Epidermal melanocyte (primary cell): Measurements from ENCODE around the gene MRM3.
A peak's percentile ranks its signal among the peaks of the same experiment; 100 is the strongest.
"Not testable (repeated sequence)": the region's sequence is repeated elsewhere in the genome, so short reads cannot be mapped to it uniquely, and the experiment has no call there.

ENCODE experiments used
- DNase-seq: peaks from one replicate; pipeline ENCODE4 v3.0.0; 2011; ENCODE audit warnings: low spot score; ENCODE audit not compliant: insufficient read length

The MRM3 gene

DNA sequence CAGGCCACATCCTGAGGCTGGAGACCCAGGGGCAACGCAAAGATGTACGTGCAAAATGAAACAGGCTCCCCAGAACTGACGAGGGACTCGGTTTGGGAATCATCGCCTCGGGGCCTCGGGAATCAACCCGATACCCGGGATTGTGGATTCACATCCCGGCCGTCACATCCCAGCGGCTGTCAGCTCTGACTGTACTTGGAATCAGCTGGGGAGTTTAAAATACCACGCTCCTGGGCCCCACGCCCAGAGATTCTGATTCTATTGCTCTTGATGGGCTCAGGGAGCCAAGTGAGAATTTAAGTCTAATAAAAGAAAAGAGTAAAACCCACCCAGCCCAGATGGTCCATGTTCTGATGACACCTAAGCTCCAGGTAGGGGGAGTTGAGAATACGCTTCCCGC, 42.2 kb downstream of the MRM3 start:
- DNase-seq = no peak

DNA sequence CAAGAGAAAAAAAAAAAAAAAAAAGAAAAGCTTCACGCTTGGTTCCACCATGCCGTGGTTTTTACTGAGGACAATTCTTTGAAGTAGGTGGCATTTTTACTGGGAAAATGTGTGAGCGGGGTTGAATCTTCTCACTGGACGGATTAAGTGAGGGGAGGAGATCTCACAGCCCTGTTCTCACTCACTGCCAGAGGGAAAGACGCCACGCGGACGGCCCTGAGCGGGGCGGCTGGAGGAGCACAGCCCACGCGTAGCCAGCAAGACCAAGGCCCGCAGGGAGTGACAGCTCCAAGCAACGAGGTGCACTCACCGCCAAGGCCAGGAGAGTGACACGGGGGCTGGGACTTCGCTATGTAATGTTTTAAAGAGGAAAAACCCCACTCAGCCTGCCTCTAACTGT, 43.1 kb downstream of the MRM3 start:
- no peak for DNase-seq

DNA sequence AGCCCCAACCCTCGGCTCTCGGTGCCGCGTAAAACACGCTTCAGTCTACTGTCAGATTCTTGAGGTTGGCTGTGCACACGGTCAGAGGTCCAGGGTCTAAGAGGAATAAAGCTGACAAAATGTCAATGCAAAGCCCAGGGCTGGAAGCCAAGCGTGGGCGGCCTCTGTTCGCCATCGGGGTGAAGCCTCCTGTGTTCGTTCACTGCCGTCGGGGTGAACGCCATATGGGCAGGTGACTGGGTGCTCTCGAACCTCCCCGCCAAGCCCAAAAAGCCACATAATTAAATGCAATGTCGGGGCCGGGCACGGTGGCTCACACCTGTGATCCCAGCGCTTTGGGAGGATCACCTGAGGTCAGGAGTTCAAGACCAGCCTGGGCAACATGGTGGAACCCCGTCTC, 44.6 kb downstream of the MRM3 start:
- DNase-seq = no peak

DNA sequence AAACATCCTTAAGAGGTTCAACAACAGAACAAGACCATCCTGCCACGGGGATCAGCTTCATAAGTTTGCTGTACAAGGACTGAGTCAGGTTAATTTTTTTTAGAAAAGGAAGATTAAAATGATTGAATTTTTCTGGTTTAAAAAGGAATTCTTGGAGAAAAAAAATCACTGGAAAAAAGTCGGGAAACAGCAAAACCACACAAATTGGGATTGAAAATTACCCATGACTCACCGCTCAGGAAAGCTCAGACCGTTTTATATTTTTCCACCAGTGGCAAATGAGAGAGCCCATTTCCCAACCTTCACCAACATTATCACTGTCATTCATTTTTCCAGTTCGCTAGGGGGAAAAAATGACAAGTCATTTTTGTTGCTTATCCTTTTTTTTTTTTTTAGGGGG, 46.6 kb downstream of the MRM3 start:
- no peak for DNase-seq

DNA sequence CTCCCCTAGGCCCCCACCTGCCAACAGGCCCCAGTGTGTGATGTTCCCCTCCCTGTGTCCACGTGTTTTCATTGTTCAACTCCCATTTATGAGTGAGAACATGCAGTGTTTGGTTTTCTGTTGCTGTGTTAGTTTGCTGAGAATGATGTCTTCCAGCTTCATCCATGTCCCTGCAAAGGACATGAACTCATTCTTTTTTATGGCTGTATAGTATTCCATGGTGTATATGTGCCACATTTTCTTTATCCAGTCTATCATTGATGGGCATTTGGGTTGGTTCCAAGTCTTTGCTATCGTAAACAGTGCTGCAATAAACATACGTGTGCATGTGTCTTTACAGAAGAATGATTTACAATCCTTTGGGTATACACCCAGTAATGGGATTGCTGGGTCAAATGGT, 47.5 kb downstream of the MRM3 start:
- not testable (repeated sequence) for DNase-seq

DNA sequence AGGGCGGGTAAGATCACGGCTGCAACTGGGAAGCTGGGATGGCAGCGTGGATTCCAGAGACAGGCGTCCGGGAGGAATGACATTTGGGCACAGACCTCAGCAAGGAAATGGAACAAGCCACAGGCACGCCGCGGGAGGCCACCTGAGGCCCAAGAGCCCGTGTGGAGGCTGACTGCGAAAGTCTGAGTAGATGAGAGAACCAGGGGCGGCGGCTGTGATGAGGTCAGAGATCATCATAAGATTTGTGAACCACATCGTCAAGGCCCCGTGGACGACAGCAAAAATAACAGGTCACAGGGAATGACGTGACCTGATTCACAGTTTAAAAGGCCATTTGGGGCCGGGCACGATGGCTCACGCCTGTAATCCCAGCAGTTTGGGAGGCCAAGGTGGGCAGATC, 48.2 kb downstream of the MRM3 start:
- no peak for DNase-seq

DNA sequence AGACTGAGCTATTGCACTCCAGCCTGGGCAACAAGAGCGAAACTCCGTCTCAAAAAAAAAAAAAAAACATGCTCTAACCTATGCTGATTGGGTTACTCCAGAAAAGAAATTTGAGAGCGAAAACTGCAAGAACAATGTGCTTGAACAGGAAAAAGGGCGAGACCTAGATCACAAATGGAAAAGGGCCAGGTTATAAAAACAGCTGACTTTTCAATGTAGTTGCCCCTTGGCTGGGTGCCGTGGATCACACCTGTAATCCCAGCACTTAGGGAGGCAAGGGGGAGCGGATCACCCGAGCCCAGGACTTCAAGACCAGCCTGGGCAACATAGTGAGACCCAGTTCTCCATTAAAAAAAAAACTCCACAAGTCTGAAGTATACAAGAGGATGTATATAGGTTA, 48.8 kb downstream of the MRM3 start:
- no peak for DNase-seq

DNA sequence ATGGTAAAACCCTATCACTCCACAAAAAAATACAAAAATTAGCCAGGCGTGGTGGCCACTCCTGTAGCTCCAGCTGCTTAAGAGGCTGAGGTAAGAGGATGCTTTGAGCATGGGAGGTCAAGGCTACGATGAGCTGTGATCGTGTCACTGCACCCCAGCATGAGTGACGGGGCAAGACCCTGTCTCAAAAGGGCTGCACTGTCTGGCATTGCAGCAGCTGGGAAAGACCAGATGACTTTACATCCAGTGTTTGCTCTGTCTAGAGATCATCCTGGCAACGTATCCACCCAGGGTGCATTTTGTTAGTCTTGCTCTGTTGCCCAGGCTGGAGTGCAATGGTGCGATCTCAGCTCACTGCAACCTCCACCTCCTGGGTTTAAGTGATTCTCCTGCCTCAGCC, 52.0 kb downstream of the MRM3 start:
- no peak for DNase-seq

DNA sequence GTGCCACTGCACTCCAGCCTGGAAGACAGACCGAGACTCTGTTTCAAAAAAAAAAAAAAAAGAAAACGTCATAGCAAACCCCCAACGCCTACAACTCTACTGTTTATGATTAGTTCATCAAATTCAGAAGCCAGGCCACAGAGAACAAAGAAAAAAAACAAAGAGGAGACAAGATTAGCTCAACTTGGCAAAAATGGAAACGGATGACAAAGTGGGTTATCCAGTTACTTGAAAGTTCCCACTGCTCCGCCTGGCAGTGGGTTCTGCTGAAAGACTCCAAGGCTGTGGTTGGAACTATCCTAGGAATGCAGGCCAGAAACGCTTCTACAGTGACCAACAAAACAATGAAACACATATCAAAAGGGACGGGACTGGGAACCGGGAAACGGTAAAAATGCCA, 53.1 kb downstream of the MRM3 start:
- DNase-seq = peak; percentile 59

DNA sequence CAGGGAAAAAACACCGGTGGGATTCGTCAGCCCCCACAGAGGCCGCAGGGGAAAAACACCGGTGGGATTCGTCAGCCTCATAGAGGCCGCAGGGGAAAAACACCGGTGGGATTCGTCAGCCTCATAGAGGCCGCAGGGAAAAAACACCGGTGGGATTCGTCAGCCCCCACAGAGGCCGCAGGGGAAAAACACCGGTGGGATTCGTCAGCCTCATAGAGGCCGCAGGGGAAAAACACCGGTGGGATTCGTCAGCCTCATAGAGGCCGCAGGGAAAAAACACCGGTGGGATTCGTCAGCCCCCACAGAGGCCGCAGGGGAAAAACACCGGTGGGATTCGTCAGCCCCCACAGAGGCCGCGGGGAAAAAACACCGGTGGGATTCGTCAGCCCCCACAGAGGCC, 53.6 kb downstream of the MRM3 start:
- not testable (repeated sequence) for DNase-seq

DNA sequence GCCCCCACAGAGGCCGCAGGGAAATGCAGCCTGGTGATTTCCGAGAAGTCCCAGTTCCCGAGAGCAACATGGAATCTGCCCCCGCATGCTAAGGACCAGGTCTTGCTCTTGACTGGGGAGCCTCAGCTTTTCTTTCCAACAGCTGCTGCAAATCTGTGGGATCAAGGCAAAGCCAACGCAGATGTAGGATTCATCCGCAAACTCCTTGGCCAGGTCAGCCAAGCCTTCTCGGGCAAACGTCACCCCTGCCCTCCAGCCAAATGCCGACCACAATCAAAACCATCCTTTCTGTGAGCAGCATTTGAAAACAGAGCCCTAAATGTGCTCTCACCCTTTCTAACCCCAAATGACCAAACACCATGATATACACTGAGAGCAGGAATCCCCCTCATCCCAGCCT, 54.0 kb downstream of the MRM3 start:
- DNase-seq = no peak

DNA sequence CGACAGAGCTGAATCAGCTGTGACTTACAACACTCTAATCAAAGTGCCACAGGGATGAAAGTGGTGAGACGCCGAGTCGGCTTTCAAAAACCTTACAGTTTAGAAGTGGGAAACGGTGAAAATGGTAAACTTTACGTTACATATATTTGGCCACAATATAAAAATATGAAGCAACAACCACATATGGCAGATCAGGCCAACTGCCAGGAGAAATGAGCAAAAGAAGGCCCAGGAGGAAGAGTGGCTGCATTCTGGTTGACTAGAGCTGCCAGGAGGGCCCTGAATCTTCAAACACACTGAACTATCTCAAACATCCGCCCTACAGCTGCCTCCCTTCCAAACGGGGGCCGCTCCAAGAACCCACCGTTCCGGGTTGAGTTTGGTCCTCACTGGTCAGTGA, 56.3 kb downstream of the MRM3 start:
- DNase-seq = no peak

DNA sequence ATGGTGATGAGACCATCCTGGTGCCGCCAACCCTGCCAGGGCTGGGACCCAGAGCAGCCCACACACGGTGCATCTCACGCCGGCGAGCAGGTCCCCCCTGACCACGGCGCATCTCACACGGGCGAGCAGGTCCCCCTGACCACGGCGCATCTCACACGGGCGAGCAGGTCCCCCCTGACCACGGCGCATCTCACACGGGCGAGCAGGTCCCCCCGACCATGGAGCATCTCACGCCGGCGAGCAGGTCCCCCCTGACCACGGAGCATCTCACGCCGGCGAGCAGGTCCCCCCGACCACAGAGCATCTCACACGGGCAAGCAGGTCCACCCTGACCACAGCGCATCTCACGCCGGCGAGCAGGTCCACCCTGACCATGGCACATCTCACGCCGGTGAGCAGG, 59.2 kb downstream of the MRM3 start:
- DNase-seq = no peak
